Measurements from ENCODE around the gene ZNF804A.
"Not testable (repeated sequence)": the region's sequence is repeated elsewhere in the genome, so short reads cannot be mapped to it uniquely, and the experiment has no call there.

Gene ZNF804A

GRCh38 chr2:184743096-184743495 lies 144.8 kb downstream of the ZNF804A start:
- no peak overlapping the region for H3K4me2 ChIP-seq (ENCODE audit: low read length)
- H3K79me2 ChIP-seq (ENCODE audit: control insufficient read depth, low read length), result no peaks in the 10 kb centered on the region
- TF ChIP-seq CTCF (IDR thresholded peaks at IDR 0.05; ENCODE audit: low read depth, low read length, poor library complexity, severe bottlenecking) (no peak), EZH2phosphoT487 (IDR thresholded peaks at IDR 0.05; ENCODE audit: borderline replicate concordance, low read length) (no peak)
- H3K4me1 ChIP-seq (ENCODE audit: control insufficient read depth, low read length), result peaks cover 13% of the 10 kb centered on the region
- H3K9me2 ChIP-seq (replicated peaks; ENCODE audit: control insufficient read depth, low read length), result no peaks in the 10 kb centered on the region
- no peak overlapping the region for H3K27ac ChIP-seq (ENCODE audit: low read depth, low read length)
- no peaks in the 10 kb centered on the region for H3K27me3 ChIP-seq (ENCODE audit: control insufficient read depth, low read length)
- no peaks in the 10 kb centered on the region for H3F3A ChIP-seq (ENCODE audit: control insufficient read depth, insufficient read depth)
- peaks cover 2% of the 10 kb centered on the region; the same call in 1 of the 2 replicates for H3K36me3 ChIP-seq (ENCODE audit: control insufficient read depth, low read length)
- H4K20me1 ChIP-seq (ENCODE audit: control insufficient read depth, insufficient read depth, low read depth, low read length), result no peaks in the 10 kb centered on the region
- H3K9me3 ChIP-seq (ENCODE audit: control insufficient read depth, insufficient read depth, low read length), result no peaks in the 10 kb centered on the region
- no peak overlapping the region for H3K4me3 ChIP-seq (ENCODE audit: low read length)

- Histone ChIP-seq H4K20me1 (ENCODE audit: control insufficient read depth, insufficient read depth, low read depth, low read length) (no peaks in the 10 kb centered on the region), H3K9me2 (replicated peaks; ENCODE audit: control insufficient read depth, low read length) (no peaks in the 10 kb centered on the region), H3K4me3 (ENCODE audit: low read length) (no peak overlapping the region), H3K79me2 (ENCODE audit: control insufficient read depth, low read length) (no peaks in the 10 kb centered on the region), H3K4me2 (ENCODE audit: low read length) (no peak overlapping the region), H3K27me3 (ENCODE audit: control insufficient read depth, low read length) (no peaks in the 10 kb centered on the region), H3K4me1 (ENCODE audit: control insufficient read depth, low read length) (no peaks in the 10 kb centered on the region), H3F3A (ENCODE audit: control insufficient read depth, insufficient read depth) (no peaks in the 10 kb centered on the region), H3K27ac (ENCODE audit: low read depth, low read length) (no peak overlapping the region), H3K36me3 (ENCODE audit: control insufficient read depth, low read length) (no peaks in the 10 kb centered on the region), H3K9me3 (ENCODE audit: control insufficient read depth, insufficient read depth, low read length) (no peaks in the 10 kb centered on the region)
- TF ChIP-seq CTCF (IDR thresholded peaks at IDR 0.05; ENCODE audit: low read depth, low read length, poor library complexity, severe bottlenecking) (no peak), EZH2phosphoT487 (IDR thresholded peaks at IDR 0.05; ENCODE audit: borderline replicate concordance, low read length) (no peak)
Measured at GRCh38 chr2:184756161-184756560, 157.8 kb downstream of the ZNF804A start.

GRCh38 chr2:184756885-184757284 lies 158.6 kb downstream of the ZNF804A start:
- Histone ChIP-seq H3K27ac (ENCODE audit: low read depth, low read length) (no peak overlapping the region), H3K4me1 (ENCODE audit: control insufficient read depth, low read length) (no peaks in the 10 kb centered on the region), H3K9me2 (replicated peaks; ENCODE audit: control insufficient read depth, low read length) (no peaks in the 10 kb centered on the region), H3F3A (ENCODE audit: control insufficient read depth, insufficient read depth) (no peaks in the 10 kb centered on the region), H3K4me3 (ENCODE audit: low read length) (no peak overlapping the region), H3K4me2 (ENCODE audit: low read length) (no peak overlapping the region), H3K27me3 (ENCODE audit: control insufficient read depth, low read length) (no peaks in the 10 kb centered on the region), H3K79me2 (ENCODE audit: control insufficient read depth, low read length) (no peaks in the 10 kb centered on the region), H3K9me3 (ENCODE audit: control insufficient read depth, insufficient read depth, low read length) (no peaks in the 10 kb centered on the region), H4K20me1 (ENCODE audit: control insufficient read depth, insufficient read depth, low read depth, low read length) (no peaks in the 10 kb centered on the region), H3K36me3 (ENCODE audit: control insufficient read depth, low read length) (no peaks in the 10 kb centered on the region)
- no peak for TF ChIP-seq CTCF (IDR thresholded peaks at IDR 0.05; ENCODE audit: low read depth, low read length, poor library complexity, severe bottlenecking)
- no peak for TF ChIP-seq EZH2phosphoT487 (IDR thresholded peaks at IDR 0.05; ENCODE audit: borderline replicate concordance, low read length)

- not testable (repeated sequence) for H3K4me3 ChIP-seq (ENCODE audit: low read length); H4K20me1 ChIP-seq (ENCODE audit: control insufficient read depth, insufficient read depth, low read depth, low read length); H3K79me2 ChIP-seq (ENCODE audit: control insufficient read depth, low read length); H3K9me2 ChIP-seq (replicated peaks; ENCODE audit: control insufficient read depth, low read length); H3F3A ChIP-seq (ENCODE audit: control insufficient read depth, insufficient read depth); H3K27ac ChIP-seq (ENCODE audit: low read depth, low read length); H3K4me2 ChIP-seq (ENCODE audit: low read length); H3K9me3 ChIP-seq (ENCODE audit: control insufficient read depth, insufficient read depth, low read length); H3K27me3 ChIP-seq (ENCODE audit: control insufficient read depth, low read length); H3K4me1 ChIP-seq (ENCODE audit: control insufficient read depth, low read length); H3K36me3 ChIP-seq (ENCODE audit: control insufficient read depth, low read length)
Measured at GRCh38 chr2:184759557-184760255, 161.4 kb downstream of the ZNF804A start.
